NCI-H82 (cell line): ENCODE measurements around the gene CLDN12.

Experiments used
- DNase-seq: peaks from one replicate; lab custom pipeline; 2025; lab: John Stamatoyannopoulos, UW

CLDN12 gene

GRCh38 chr7:90403174-90404113 lies at the start of gene CLDN12:
TSS of gene CLDN12 (plus strand) at chr7:90403461. CDS start at chr7:90412677, 9,216 bp downstream.
- peak; percentile 97 for DNase-seq

- DNase-seq, result no peak
These were observed 19.8 kb upstream of the CLDN12 start for GRCh38 chr7:90383422-90383821.

- DNase-seq, result no peak
These were observed 19.4 kb upstream of the CLDN12 start for GRCh38 chr7:90383861-90384260.

- no peak for DNase-seq
These were observed 18.8 kb upstream of the CLDN12 start for GRCh38 chr7:90384433-90384832.

GRCh38 chr7:90387470-90388240 lies 15.6 kb upstream of the CLDN12 start:
- no peak for DNase-seq

GRCh38 chr7:90390926-90391325 lies 12.3 kb upstream of the CLDN12 start:
- DNase-seq, result no peak

GRCh38 chr7:90391488-90391887 lies 11.8 kb upstream of the CLDN12 start:
- peak; percentile 23 for DNase-seq

- no peak for DNase-seq
These were observed 6.8 kb upstream of the CLDN12 start for GRCh38 chr7:90396420-90396819.

GRCh38 chr7:90401989-90402388 lies 1.3 kb upstream of the CLDN12 start:
- DNase-seq, result peak; percentile 71

GRCh38 chr7:90402785-90403173 lies 482 bp upstream of the CLDN12 start:
- DNase-seq, result no peak

GRCh38 chr7:90404777-90405176 lies 1.5 kb downstream of the CLDN12 start:
- no peak for DNase-seq

- DNase-seq, result no peak
These were observed 4.2 kb downstream of the CLDN12 start for GRCh38 chr7:90407484-90407821.

GRCh38 chr7:90408142-90408541 lies 4.9 kb downstream of the CLDN12 start:
- DNase-seq, result no peak

GRCh38 chr7:90409667-90410066 lies 6.4 kb downstream of the CLDN12 start:
- no peak for DNase-seq

GRCh38 chr7:90411510-90411909 lies 8.2 kb downstream of the CLDN12 start:
- no peak for DNase-seq

- DNase-seq, result peak; percentile 42
These were observed 9.4 kb downstream of the CLDN12 start for GRCh38 chr7:90412458-90413184.

GRCh38 chr7:90413185-90413528 lies 9.9 kb downstream of the CLDN12 start:
- no peak for DNase-seq

GRCh38 chr7:90421651-90422050 lies 18.4 kb downstream of the CLDN12 start:
- DNase-seq, result no peak

- no peak for DNase-seq
These were observed 21.5 kb downstream of the CLDN12 start for GRCh38 chr7:90424720-90425119.

GRCh38 chr7:90425376-90425775 lies 22.1 kb downstream of the CLDN12 start:
- no peak for DNase-seq

GRCh38 chr7:90430614-90431460 lies 27.6 kb downstream of the CLDN12 start:
- DNase-seq, result no peak

- no peak for DNase-seq
These were observed 29.5 kb downstream of the CLDN12 start for GRCh38 chr7:90432752-90433151.
